HG02885 (cell line): Measurements from ENCODE around the gene LRRC28.
A peak's percentile ranks its signal among the peaks of the same experiment; 100 is the strongest.

Experiments used
- ATAC-seq: cut with Tn5 transposase; IDR thresholded peaks from one replicate; pipeline ENCODE4 v1.9.1; 2021; ENCODE audit warnings: mild to moderate bottlenecking; ENCODE audit not compliant: unreplicated experiment, poor library complexity

Gene LRRC28

GRCh38 chr15:99411234-99411633, 160.0 kb downstream of the LRRC28 start:
- no peak for ATAC-seq

GRCh38 chr15:99412082-99412481, 160.8 kb downstream of the LRRC28 start:
- ATAC-seq = no peak

- ATAC-seq = no peak
Observed at GRCh38 chr15:99412626-99413025, 161.3 kb downstream of the LRRC28 start.

GRCh38 chr15:99413955-99414754, 162.9 kb downstream of the LRRC28 start:
- no peak for ATAC-seq

- ATAC-seq = no peak
Observed at GRCh38 chr15:99414755-99415731, 163.8 kb downstream of the LRRC28 start.

GRCh38 chr15:99416191-99417188, 165.2 kb downstream of the LRRC28 start:
- ATAC-seq = no peak

GRCh38 chr15:99421172-99421656, 169.9 kb downstream of the LRRC28 start:
- ATAC-seq = no peak

GRCh38 chr15:99421758-99422157, 170.5 kb downstream of the LRRC28 start:
- no peak for ATAC-seq

GRCh38 chr15:99423186-99424130, 172.2 kb downstream of the LRRC28 start:
- no peak for ATAC-seq

GRCh38 chr15:99424131-99424571, 172.9 kb downstream of the LRRC28 start:
- ATAC-seq = no peak

- peak; percentile 88 for ATAC-seq
Observed at GRCh38 chr15:99424978-99425656, 173.8 kb downstream of the LRRC28 start.

GRCh38 chr15:99425657-99426301, 174.5 kb downstream of the LRRC28 start:
- no peak for ATAC-seq

- no peak for ATAC-seq
Observed at GRCh38 chr15:99426431-99427105, 175.3 kb downstream of the LRRC28 start.

GRCh38 chr15:99427210-99427609, 175.9 kb downstream of the LRRC28 start:
- no peak for ATAC-seq

- no peak for ATAC-seq
Observed at GRCh38 chr15:99427668-99428361, 176.5 kb downstream of the LRRC28 start.

GRCh38 chr15:99429681-99430081, 178.4 kb downstream of the LRRC28 start:
- ATAC-seq = no peak
